ENCODE measurements around the gene KCNIP3.

Gene KCNIP3

DNA sequence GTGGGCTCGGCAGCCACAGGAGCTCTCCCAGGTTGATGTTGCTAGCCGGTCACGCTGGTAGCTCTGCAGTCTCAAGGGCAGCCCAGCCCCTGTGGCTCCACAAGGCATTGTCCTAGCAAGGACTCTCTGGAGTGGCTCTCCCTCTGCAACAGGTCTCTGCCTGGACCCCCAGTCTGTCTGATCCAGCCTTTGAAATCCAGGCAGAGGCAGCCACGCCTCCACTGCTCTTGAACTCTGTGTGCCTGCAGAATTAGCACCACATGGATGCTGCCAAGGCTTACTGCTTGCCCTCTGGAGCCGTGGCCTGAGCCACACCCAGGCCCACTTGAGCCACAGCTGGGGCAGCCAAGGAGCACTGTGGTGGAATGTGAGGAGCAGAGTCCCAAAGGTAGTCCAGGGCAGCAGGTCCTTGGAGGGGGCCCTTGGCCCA is 62.4 kb downstream of the KCNIP3 start:
- no peak overlapping the region for H3K4me3 ChIP-seq (ENCODE audit: low read depth in 1 of 2, low read length in 2 of 2)
- DNase-seq (no peak), ATAC-seq (ENCODE audit: insufficient read depth, low read depth) (no peak)
- H2AFZ ChIP-seq (ENCODE audit: low read depth, low read length) = no peak overlapping the region
- no peak overlapping the region for H3K9ac ChIP-seq (ENCODE audit: low read depth, low read length)
- no peak overlapping the region for H3K4me2 ChIP-seq (ENCODE audit: insufficient read depth, low read length)
- no peaks in the 10 kb centered on the region for H3K9me3 ChIP-seq (ENCODE audit: insufficient read depth, low read length, severe bottlenecking)
- H3K36me3 ChIP-seq (ENCODE audit: insufficient read depth, low read length) = no peaks in the 10 kb centered on the region
- no peaks in the 10 kb centered on the region; the same call in 1 of the 2 replicates for H4K20me1 ChIP-seq (ENCODE audit: insufficient read depth, low read length)
- H3K27me3 ChIP-seq (ENCODE audit: insufficient read depth, low read length, poor library complexity) = no peaks in the 10 kb centered on the region
- H3K27ac ChIP-seq (ENCODE audit: low read length) = no peak overlapping the region
- TF ChIP-seq, protein P1, sequence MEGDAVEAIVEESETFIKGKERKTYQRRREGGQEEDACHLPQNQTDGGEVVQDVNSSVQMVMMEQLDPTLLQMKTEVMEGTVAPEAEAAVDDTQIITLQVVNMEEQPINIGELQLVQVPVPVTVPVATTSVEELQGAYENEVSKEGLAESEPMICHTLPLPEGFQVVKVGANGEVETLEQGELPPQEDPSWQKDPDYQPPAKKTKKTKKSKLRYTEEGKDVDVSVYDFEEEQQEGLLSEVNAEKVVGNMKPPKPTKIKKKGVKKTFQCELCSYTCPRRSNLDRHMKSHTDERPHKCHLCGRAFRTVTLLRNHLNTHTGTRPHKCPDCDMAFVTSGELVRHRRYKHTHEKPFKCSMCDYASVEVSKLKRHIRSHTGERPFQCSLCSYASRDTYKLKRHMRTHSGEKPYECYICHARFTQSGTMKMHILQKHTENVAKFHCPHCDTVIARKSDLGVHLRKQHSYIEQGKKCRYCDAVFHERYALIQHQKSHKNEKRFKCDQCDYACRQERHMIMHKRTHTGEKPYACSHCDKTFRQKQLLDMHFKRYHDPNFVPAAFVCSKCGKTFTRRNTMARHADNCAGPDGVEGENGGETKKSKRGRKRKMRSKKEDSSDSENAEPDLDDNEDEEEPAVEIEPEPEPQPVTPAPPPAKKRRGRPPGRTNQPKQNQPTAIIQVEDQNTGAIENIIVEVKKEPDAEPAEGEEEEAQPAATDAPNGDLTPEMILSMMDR (IDR thresholded peaks at IDR 0.05; ENCODE audit: borderline replicate concordance, extremely low read depth, low read length, poor library complexity, severe bottlenecking) = no peak
- TF ChIP-seq EZH2 (IDR thresholded peaks at IDR 0.05; ENCODE audit: borderline replicate concordance, low read depth, low read length, severe bottlenecking) = no peak
- no peaks in the 10 kb centered on the region for H3K79me2 ChIP-seq (ENCODE audit: insufficient read depth, low read length)
- no peaks in the 10 kb centered on the region for H3K4me1 ChIP-seq (ENCODE audit: insufficient read depth, low read length)

DNA sequence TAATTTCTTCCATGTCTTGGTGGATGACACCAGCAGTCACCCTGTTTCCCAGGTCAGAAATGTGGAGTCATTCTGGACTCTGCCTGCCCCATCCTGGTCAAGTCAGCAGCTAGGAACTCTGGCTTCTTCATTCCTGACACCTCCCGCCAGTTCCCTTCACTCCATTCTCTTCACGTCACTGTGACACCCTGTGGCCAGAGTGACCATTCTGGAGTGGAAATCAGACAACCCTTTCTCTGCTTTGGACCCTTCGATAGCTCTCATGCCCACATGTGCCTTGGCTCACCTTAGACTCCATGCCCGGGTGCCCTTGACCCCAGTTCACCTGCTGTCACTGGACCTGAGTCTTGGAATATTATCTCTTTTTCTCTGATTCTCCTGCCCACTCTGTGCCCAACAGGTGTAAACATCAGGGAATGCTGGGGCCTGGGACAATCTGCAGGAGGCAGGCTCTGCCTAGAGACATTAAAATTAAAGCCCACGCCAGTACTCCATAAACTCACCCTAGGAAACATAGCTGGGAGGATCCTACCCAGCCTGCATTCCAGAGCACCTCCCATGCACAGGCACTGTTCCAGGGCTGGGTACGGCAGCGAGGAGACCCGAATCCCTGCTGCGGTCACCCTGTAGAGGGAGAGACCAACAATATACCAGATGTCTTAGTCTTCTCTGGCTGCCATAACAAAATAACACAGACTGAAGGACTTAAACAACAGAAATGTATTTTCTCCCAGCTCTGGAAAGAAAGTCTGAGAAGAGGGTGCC is 64.3 kb downstream of the KCNIP3 start:
- Histone ChIP-seq H3K4me3 (ENCODE audit: low read depth in 1 of 2, low read length in 2 of 2) (no peak overlapping the region), H3K79me2 (ENCODE audit: insufficient read depth, low read length) (no peaks in the 10 kb centered on the region), H3K27me3 (ENCODE audit: insufficient read depth, low read length, poor library complexity) (no peaks in the 10 kb centered on the region), H4K20me1 (ENCODE audit: insufficient read depth, low read length) (no peaks in the 10 kb centered on the region; the same call in 1 of the 2 replicates), H3K4me1 (ENCODE audit: insufficient read depth, low read length) (no peaks in the 10 kb centered on the region), H3K4me2 (ENCODE audit: insufficient read depth, low read length) (no peak overlapping the region), H2AFZ (ENCODE audit: low read depth, low read length) (no peak overlapping the region), H3K27ac (ENCODE audit: low read length) (no peak overlapping the region), H3K9me3 (ENCODE audit: insufficient read depth, low read length, severe bottlenecking) (no peaks in the 10 kb centered on the region), H3K36me3 (ENCODE audit: insufficient read depth, low read length) (no peaks in the 10 kb centered on the region), H3K9ac (ENCODE audit: low read depth, low read length) (no peak overlapping the region)
- DNase-seq (no peak), ATAC-seq (ENCODE audit: insufficient read depth, low read depth) (no peak)
- TF ChIP-seq, protein P1 (IDR thresholded peaks at IDR 0.05; ENCODE audit: borderline replicate concordance, extremely low read depth, low read length, poor library complexity, severe bottlenecking) = no peak
- TF ChIP-seq EZH2 (IDR thresholded peaks at IDR 0.05; ENCODE audit: borderline replicate concordance, low read depth, low read length, severe bottlenecking) = no peak

DNA sequence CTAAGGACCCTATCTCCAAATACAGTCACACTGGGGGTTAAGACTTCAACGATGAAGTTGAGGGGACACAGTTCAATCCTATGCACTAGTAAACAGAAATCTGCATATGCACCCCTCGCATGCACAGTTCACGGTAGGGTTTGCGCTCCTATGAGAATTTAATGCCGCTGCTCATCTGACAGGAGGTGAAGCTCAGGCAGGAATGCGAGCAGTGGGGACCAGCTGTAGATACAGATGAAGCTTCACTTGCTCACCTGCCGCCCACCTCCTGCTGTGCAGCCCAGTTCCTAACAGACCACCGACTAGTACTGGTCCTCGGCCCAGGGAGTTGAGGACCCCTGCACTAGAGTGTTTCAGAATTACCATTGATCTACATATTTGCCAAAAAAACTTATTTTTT is 65.3 kb downstream of the KCNIP3 start:
- H3K4me1 ChIP-seq (ENCODE audit: insufficient read depth, low read length) = no peaks in the 10 kb centered on the region
- H2AFZ ChIP-seq (ENCODE audit: low read depth, low read length) = no peak overlapping the region
- H3K27ac ChIP-seq (ENCODE audit: low read length) = no peak overlapping the region
- DNase-seq (no peak), ATAC-seq (ENCODE audit: insufficient read depth, low read depth) (no peak)
- no peaks in the 10 kb centered on the region for H3K9me3 ChIP-seq (ENCODE audit: insufficient read depth, low read length, severe bottlenecking)
- no peaks in the 10 kb centered on the region for H3K27me3 ChIP-seq (ENCODE audit: insufficient read depth, low read length, poor library complexity)
- H3K4me2 ChIP-seq (ENCODE audit: insufficient read depth, low read length) = no peak overlapping the region
- H3K9ac ChIP-seq (ENCODE audit: low read depth, low read length) = no peak overlapping the region
- no peak overlapping the region for H3K4me3 ChIP-seq (ENCODE audit: low read depth in 1 of 2, low read length in 2 of 2)
- TF ChIP-seq, protein P1 (IDR thresholded peaks at IDR 0.05; ENCODE audit: borderline replicate concordance, extremely low read depth, low read length, poor library complexity, severe bottlenecking) = no peak
- no peak for TF ChIP-seq EZH2 (IDR thresholded peaks at IDR 0.05; ENCODE audit: borderline replicate concordance, low read depth, low read length, severe bottlenecking)
- H3K36me3 ChIP-seq (ENCODE audit: insufficient read depth, low read length) = no peaks in the 10 kb centered on the region
- H3K79me2 ChIP-seq (ENCODE audit: insufficient read depth, low read length) = no peaks in the 10 kb centered on the region
- H4K20me1 ChIP-seq (ENCODE audit: insufficient read depth, low read length) = no peaks in the 10 kb centered on the region
